ENCODE data around the gene DRG2.

Gene DRG2

DNA sequence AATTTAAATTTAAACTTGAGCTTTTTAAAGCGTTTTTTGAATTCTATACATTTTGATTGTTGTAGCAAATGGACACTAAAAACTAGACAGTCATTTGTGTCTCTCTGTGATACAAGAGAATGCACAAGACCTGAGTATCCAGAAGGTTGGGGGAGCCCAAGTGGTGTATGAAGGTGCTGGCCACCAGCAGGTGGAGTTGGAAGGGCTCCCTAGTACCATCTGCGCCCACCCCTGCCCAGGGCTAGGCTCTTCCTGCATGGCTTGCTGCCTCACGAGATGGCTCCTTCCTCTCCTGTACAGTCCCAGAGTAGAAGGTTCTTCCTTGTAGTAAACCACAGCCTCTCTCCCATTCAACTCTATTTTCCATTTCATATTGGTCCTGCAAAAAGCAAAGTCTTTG is 31.5 kb upstream of the DRG2 start:
- Histone ChIP-seq H2AFZ (ENCODE audit: low read depth, low read length) (no peak overlapping the region), H3K27ac (ENCODE audit: low read length, poor library complexity, severe bottlenecking) (no peak overlapping the region), H3K79me1 (replicated peaks; ENCODE audit: low read length, poor library complexity, severe bottlenecking) (no peaks in the 10 kb centered on the region), H2AK5ac (ENCODE audit: low read length, severe bottlenecking) (no peak overlapping the region), H3K18ac (ENCODE audit: low read depth in 1 of 2, low read length in 2 of 2) (no peak overlapping the region), H3K14ac (ENCODE audit: low read length in 2 of 2) (no peak overlapping the region), H3K9ac (ENCODE audit: low read length) (no peak overlapping the region), H3K4me1 (ENCODE audit: control insufficient read depth, insufficient read depth, low read depth, low read length) (peaks cover 4% of the 10 kb centered on the region), H4K8ac (ENCODE audit: low read length) (no peak overlapping the region), H3K4ac (ENCODE audit: low read depth in 1 of 2, low read length in 2 of 2) (no peak overlapping the region), H2BK15ac (ENCODE audit: low read depth, poor library complexity, severe bottlenecking) (no peak overlapping the region), H3K27me3 (ENCODE audit: control insufficient read depth in 1 of 2, insufficient read depth in 1 of 2, low read length in 2 of 2) (no peaks in the 10 kb centered on the region), H2BK12ac (ENCODE audit: low read length in 2 of 2) (no peak overlapping the region), H3K9me3 (ENCODE audit: control insufficient read depth, low read length) (no peaks in the 10 kb centered on the region), H3K23ac (ENCODE audit: low read length in 2 of 2) (no peak overlapping the region), H3K36me3 (ENCODE audit: control insufficient read depth in 1 of 2, insufficient read depth in 2 of 2, low read depth in 1 of 2, low read length in 2 of 2) (peaks cover 38 to 74% of the 10 kb centered on the region in 2 experiments), H3K4me2 (ENCODE audit: low read length, poor library complexity, severe bottlenecking) (no peak overlapping the region), H2BK5ac (ENCODE audit: low read depth, low read length, poor library complexity, severe bottlenecking) (no peak overlapping the region), H3K4me3 (ENCODE audit: insufficient read depth in 1 of 2, low read depth in 1 of 2, low read length in 2 of 2) (no peak overlapping the region), H2BK120ac (ENCODE audit: low read depth, low read length) (no peak overlapping the region), H4K91ac (ENCODE audit: low read length) (no peak overlapping the region)
- WGBS: 100% methylated on average over 3 of the region's 3 CpGs
- no peak for DNase-seq

DNA sequence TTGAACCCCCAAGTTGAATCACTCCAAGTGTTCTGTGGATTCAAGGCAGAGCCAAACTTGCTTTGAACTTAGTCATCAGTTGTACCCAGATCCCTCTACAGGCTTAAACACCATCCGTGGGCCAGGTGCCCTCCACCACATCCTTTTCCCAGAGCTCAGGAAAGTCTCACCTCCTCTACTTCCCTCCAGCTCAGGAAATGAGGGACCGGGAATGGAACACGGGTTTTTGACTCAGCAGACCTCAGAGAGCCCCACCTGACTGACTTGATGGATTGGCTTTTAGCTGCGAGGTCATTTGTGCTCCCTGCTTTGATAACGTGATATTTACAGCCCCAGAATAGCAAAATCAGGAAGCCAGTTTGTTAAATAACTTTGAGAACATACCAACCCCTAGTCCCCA is 28.5 kb upstream of the DRG2 start:
- Histone ChIP-seq H2BK5ac (ENCODE audit: low read depth, low read length, poor library complexity, severe bottlenecking) (no peak overlapping the region), H3K4me3 (ENCODE audit: insufficient read depth in 1 of 2, low read depth in 1 of 2, low read length in 2 of 2) (no peak overlapping the region), H3K79me1 (replicated peaks; ENCODE audit: low read length, poor library complexity, severe bottlenecking) (no peaks in the 10 kb centered on the region), H3K9ac (ENCODE audit: low read length) (no peak overlapping the region), H2BK12ac (ENCODE audit: low read length in 2 of 2) (no peak overlapping the region), H2BK15ac (ENCODE audit: low read depth, poor library complexity, severe bottlenecking) (no peak overlapping the region), H3K27me3 (ENCODE audit: control insufficient read depth in 1 of 2, insufficient read depth in 1 of 2, low read length in 2 of 2) (no peaks in the 10 kb centered on the region), H3K4me1 (ENCODE audit: control insufficient read depth, insufficient read depth, low read depth, low read length) (no peaks in the 10 kb centered on the region), H4K8ac (ENCODE audit: low read length) (no peak overlapping the region), H3K4ac (ENCODE audit: low read depth in 1 of 2, low read length in 2 of 2) (no peak overlapping the region), H3K18ac (ENCODE audit: low read depth in 1 of 2, low read length in 2 of 2) (no peak overlapping the region), H3K23ac (ENCODE audit: low read length in 2 of 2) (no peak overlapping the region), H2BK120ac (ENCODE audit: low read depth, low read length) (no peak overlapping the region), H3K4me2 (ENCODE audit: low read length, poor library complexity, severe bottlenecking) (no peak overlapping the region), H4K91ac (ENCODE audit: low read length) (no peak overlapping the region), H2AFZ (ENCODE audit: low read depth, low read length) (no peak overlapping the region), H2AK5ac (ENCODE audit: low read length, severe bottlenecking) (no peak overlapping the region), H3K9me3 (ENCODE audit: control insufficient read depth, low read length) (no peaks in the 10 kb centered on the region), H3K27ac (ENCODE audit: low read length, poor library complexity, severe bottlenecking) (no peak overlapping the region), H3K14ac (ENCODE audit: low read length in 2 of 2) (no peak overlapping the region), H3K36me3 (ENCODE audit: control insufficient read depth in 1 of 2, insufficient read depth in 2 of 2, low read depth in 1 of 2, low read length in 2 of 2) (peaks cover 39 to 78% of the 10 kb centered on the region in 2 experiments)
- 90% methylated on average over 5 of the region's 5 CpGs for WGBS
- DNase-seq: no peak

DNA sequence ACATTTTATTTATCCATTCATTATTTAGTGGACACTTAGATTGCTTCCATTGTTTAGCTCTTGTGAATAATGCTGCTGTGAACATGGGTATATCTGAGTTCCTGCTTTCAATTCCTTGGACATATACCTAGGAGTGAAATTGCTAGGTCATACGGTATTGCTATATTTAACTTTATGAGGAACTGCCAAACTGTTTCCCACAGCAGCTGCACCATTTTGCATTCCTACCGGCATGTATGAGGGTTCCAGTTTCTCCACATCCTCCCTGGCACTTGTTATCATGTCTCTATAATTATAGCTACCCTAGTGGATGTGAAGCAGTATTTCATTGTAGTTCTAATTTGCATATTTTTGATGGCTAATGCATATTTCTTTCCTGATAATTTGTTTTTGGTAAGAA is 23.7 kb upstream of the DRG2 start:
- H3K4me1 ChIP-seq (ENCODE audit: control insufficient read depth, insufficient read depth, low read depth, low read length): no peaks in the 10 kb centered on the region

DNA sequence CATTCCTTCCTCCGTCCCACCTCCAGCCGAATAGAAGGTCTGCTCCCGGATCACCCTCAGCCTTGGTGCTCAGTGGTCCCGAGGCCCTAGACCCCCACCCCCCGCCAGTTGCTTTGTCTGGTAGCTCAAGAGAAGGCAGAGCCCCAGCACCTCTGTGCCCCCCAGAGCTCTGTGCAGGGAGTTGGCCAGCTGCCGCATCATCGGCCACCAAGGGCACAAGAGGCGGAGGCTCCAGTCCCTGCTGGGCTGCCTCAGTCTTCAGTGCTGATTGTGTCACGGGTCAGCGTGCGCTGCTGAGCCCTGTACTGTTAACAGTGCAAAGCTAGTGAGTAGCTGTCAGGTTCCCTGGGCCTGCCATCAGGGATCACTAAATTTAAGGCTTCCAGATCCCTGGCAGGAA is 22.2 kb upstream of the DRG2 start:
- Histone ChIP-seq H4K8ac (ENCODE audit: low read length) (no peak overlapping the region), H3K14ac (ENCODE audit: low read length in 2 of 2) (no peak overlapping the region), H3K4me3 (ENCODE audit: insufficient read depth in 1 of 2, low read depth in 1 of 2, low read length in 2 of 2) (no peak overlapping the region), H3K4ac (ENCODE audit: low read depth in 1 of 2, low read length in 2 of 2) (no peak overlapping the region), H2AFZ (ENCODE audit: low read depth, low read length) (no peak overlapping the region), H3K4me2 (ENCODE audit: low read length, poor library complexity, severe bottlenecking) (no peak overlapping the region), H3K27ac (ENCODE audit: low read length, poor library complexity, severe bottlenecking) (no peak overlapping the region), H2BK15ac (ENCODE audit: low read depth, poor library complexity, severe bottlenecking) (no peak overlapping the region), H4K91ac (ENCODE audit: low read length) (no peak overlapping the region), H2AK5ac (ENCODE audit: low read length, severe bottlenecking) (no peak overlapping the region), H2BK5ac (ENCODE audit: low read depth, low read length, poor library complexity, severe bottlenecking) (no peak overlapping the region), H2BK120ac (ENCODE audit: low read depth, low read length) (no peak overlapping the region), H3K79me1 (replicated peaks; ENCODE audit: low read length, poor library complexity, severe bottlenecking) (no peaks in the 10 kb centered on the region), H3K27me3 (ENCODE audit: control insufficient read depth in 1 of 2, insufficient read depth in 1 of 2, low read length in 2 of 2) (no peaks in the 10 kb centered on the region), H3K23ac (ENCODE audit: low read length in 2 of 2) (no peak overlapping the region), H3K4me1 (ENCODE audit: control insufficient read depth, insufficient read depth, low read depth, low read length) (no peaks in the 10 kb centered on the region), H3K36me3 (ENCODE audit: control insufficient read depth in 1 of 2, insufficient read depth in 2 of 2, low read depth in 1 of 2, low read length in 2 of 2) (peaks cover 23 to 65% of the 10 kb centered on the region in 2 experiments), H3K18ac (ENCODE audit: low read depth in 1 of 2, low read length in 2 of 2) (no peak overlapping the region), H3K9me3 (ENCODE audit: control insufficient read depth, low read length) (no peaks in the 10 kb centered on the region), H2BK12ac (ENCODE audit: low read length in 2 of 2) (no peak overlapping the region), H3K9ac (ENCODE audit: low read length) (no peak overlapping the region)
- 98% methylated on average over 11 of the region's 11 CpGs for WGBS
- no peak for DNase-seq

More for the DNA sequence above, 23.7 kb upstream of the DRG2 start:
- Histone ChIP-seq H3K27ac (ENCODE audit: low read length, poor library complexity, severe bottlenecking) (no peak overlapping the region), H3K4ac (ENCODE audit: low read depth in 1 of 2, low read length in 2 of 2) (no peak overlapping the region), H3K27me3 (ENCODE audit: control insufficient read depth in 1 of 2, insufficient read depth in 1 of 2, low read length in 2 of 2) (no peaks in the 10 kb centered on the region), H2AFZ (ENCODE audit: low read depth, low read length) (no peak overlapping the region), H3K18ac (ENCODE audit: low read depth in 1 of 2, low read length in 2 of 2) (no peak overlapping the region), H2BK120ac (ENCODE audit: low read depth, low read length) (no peak overlapping the region), H3K23ac (ENCODE audit: low read length in 2 of 2) (no peak overlapping the region), H2BK5ac (ENCODE audit: low read depth, low read length, poor library complexity, severe bottlenecking) (no peak overlapping the region), H3K36me3 (ENCODE audit: control insufficient read depth in 1 of 2, insufficient read depth in 2 of 2, low read depth in 1 of 2, low read length in 2 of 2) (peaks cover 28 to 71% of the 10 kb centered on the region in 2 experiments), H3K4me3 (ENCODE audit: insufficient read depth in 1 of 2, low read depth in 1 of 2, low read length in 2 of 2) (no peak overlapping the region), H3K9me3 (ENCODE audit: control insufficient read depth, low read length) (no peaks in the 10 kb centered on the region), H2AK5ac (ENCODE audit: low read length, severe bottlenecking) (no peak overlapping the region), H3K9ac (ENCODE audit: low read length) (no peak overlapping the region), H4K8ac (ENCODE audit: low read length) (no peak overlapping the region), H3K14ac (ENCODE audit: low read length in 2 of 2) (no peak overlapping the region), H3K79me1 (replicated peaks; ENCODE audit: low read length, poor library complexity, severe bottlenecking) (no peaks in the 10 kb centered on the region), H2BK15ac (ENCODE audit: low read depth, poor library complexity, severe bottlenecking) (no peak overlapping the region), H2BK12ac (ENCODE audit: low read length in 2 of 2) (no peak overlapping the region), H4K91ac (ENCODE audit: low read length) (no peak overlapping the region), H3K4me2 (ENCODE audit: low read length, poor library complexity, severe bottlenecking) (no peak overlapping the region)
- DNase-seq: no peak
- 100% methylated on average over 1 of the region's 2 CpGs for WGBS

All from mesenchymal stem cell (in vitro differentiated cells and primary cell).